ENCODE results near the gene ENPP6.
"Not testable (repeated sequence)": the region's sequence is repeated elsewhere in the genome, so short reads cannot be mapped to it uniquely, and the experiment has no call there.

The ENPP6 gene

DNA sequence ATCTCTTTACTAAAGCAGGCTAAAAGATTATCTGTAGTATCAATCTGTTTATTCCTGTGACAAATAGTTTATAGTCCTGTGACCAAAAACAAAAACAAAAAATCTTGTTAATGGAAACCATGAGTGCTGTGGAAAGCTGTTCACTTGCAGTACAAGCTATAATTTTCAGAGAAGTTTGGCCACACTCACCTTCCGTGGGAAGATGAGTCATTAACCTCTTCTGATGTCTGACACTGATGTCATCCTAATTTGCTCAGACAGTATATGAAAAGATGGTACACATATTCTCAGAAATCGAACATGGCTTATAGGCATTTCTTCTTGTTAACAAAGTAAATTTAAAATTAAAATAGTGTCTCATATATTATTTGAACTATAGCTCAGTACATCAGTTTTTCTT is 19.9 kb upstream of the ENPP6 start:
- DNase-seq (ENCODE audit: low read depth in 2 of 2, low spot score in 1 of 2), result no peak

DNA sequence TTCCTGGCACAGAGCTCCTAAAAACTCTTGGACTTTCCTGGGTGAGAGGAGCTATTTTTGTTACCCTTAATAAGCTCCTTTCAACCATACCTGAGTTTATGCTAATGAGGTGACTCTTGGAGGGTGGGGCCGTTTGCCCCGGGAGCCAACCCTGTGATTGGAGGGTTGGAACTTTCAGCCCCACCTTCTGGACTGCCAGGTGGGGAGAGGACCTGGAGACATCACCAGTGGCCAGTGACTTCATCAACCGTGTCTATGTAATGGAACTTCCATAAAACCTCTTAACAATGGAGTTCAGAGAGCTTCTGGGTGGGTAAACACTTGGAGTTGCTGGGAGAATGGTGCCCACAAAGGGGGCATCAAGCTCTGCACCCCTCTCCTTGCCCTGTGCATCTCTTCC is 17.9 kb upstream of the ENPP6 start:
- DNase-seq (ENCODE audit: low read depth in 2 of 2, low spot score in 1 of 2), result no peak

DNA sequence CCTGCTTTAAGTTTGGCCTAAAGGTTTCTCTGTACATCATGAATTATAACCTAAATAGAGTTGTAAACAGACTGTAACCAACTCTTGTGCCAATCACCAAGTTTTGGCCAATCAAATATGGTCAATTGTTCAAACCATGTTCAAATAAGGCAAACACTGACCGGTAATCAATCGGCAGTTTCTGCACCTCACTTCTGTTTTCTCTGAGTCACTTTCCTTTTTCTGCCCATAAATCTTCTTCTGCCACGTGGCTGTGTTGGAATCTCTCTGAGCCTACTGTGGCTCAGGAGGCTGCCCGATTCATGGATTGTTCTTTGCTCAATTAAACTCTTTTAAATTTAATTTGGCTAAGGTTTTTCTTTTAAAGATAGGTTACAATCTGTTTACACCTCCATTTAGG is 16.5 kb upstream of the ENPP6 start:
- no peak for DNase-seq (ENCODE audit: low read depth in 2 of 2, low spot score in 1 of 2)

DNA sequence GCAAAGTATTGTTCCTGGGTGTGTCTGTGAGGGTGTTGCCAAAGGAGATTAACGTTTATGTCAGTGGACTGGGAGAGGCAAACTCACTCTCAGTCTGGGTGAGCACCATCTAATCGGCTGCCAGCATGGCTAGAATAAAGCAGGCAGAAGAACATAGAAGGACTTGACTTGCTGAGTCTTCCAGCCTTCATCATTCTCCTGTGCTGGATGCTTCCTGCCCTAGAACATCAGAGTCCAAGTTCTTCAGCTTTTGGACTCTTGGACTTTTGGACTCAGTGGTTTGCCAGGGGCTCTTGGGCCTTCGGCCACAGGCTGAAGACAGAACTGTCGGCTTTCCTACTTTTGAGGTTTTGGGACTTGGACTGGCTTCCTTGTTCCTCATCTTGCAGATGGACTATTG is 15.3 kb upstream of the ENPP6 start:
- DNase-seq (ENCODE audit: low read depth in 2 of 2, low spot score in 1 of 2), result no peak

DNA sequence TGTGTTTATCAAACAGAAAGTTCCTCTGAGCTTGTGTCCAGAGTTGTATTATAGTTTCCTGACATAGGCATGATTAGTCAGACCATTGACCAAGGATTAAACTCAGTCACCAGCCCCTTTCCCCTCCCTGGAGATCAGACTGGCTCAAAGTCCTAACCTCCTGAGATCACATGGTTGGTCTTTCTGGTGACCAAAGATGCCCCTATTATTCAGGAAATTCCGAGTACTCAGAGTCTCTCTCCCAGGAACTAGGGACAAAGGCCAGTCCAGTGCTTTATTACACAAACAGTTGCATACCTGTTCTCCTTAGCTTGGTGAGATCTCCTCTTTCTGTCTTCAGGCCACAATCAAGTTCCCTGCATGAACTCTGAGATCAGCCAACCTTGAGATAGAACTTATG is 14.5 kb upstream of the ENPP6 start:
- DNase-seq (ENCODE audit: low read depth in 2 of 2, low spot score in 1 of 2), result no peak

DNA sequence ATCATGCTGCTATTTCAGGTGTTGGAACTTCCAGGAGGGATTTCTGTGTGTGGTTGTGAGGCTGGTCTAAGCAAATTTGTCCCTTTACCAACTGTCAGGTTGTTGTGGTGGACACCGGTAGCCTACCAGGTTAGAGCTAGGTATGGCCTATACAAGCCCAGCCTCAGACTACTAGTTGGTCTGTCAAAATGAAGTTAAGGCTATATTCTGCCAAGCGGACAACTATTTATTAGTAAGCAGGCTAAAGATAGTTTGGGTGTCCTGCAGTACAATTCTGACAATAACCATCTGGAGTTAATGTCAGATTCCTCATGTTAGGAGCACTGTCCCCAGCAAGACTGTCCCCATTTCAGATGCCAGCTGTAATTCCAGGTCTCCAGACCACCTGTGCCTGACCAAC is 13.9 kb upstream of the ENPP6 start:
- no peak for DNase-seq (ENCODE audit: low read depth in 2 of 2, low spot score in 1 of 2)

DNA sequence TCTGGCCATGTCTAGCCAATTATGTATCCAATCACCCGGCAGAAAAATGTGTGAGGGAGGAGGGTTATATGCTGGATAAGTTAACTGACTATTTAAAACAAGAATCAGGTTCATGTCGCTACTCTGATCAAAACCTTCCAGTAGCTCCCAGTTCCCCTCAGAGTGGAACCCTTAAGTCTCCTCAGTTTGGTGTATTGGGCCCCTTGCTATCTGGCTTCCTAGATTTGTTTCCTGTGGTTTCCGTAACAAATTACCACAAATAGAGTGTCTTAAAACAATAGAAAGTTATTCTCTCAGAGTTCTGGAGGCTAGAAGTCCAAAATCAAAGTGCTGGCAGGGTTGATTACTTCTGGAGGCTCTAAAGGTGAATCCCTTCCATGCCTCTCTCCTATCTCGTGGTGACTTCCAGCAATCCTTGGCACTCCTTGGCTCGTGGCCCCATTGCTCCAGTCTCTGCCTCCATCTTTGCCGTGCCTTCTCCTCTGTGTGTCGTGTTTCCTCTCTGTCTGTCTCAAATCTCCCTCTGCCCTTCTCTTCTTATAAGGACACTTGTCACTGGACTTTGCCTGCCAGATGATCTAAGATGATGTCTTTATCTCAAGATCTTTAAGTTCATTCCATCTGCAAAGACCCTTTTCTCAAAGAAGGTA is 10.5 kb upstream of the ENPP6 start:
- no peak for DNase-seq (ENCODE audit: low read depth in 2 of 2, low spot score in 1 of 2)

DNA sequence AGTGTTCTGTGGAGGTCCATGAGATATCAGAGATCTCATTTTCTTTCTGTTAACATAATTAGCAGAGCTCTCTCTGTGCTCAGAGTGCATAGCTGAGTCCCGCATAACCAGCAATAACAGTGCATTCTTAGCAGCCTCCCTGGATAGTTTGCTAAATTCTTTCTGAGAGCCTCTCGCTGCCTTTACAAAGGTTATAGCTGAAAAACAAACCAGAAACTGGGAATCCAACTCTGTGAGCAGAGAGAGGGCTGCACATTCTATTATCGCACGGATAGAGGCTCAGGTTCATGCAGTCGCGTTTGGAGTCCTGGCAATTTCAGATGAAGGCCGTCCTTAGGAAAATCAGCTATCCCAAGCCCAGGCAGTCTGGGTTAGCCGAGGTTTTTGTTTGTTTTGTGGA is 1.2 kb downstream of the ENPP6 start:
- DNase-seq (ENCODE audit: low read depth in 2 of 2, low spot score in 1 of 2), result no peak

DNA sequence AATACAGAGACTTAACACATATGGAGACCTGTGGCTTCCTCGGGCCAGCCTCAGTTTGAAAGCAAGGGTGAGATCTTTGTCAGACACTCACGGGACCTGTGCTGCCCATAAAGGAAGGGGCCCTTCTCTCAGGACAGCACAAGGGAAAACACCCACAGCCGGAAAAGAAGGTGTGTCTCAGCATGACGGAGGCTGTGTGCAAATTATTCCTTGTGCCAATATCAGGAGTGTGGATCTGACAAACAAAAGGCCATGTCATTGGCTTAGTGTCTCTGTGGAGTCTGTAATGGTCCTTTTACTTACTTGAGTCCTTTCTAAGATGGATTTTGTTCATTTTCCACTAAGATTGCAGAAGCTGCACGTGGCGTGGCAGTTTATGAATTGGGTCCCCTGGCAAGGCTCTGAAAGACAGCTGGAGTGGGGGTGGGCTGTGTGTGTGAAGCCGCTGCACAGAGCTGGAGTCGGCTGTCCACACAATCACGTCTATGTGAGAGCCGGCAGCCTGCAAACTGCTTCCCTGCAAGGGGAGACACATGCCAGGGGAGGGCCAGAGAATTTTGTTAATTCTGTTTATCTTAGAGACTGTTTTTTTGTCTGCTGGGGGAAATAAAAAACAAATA is 1.9 kb downstream of the ENPP6 start:
- no peak for DNase-seq (ENCODE audit: low read depth in 2 of 2, low spot score in 1 of 2)

DNA sequence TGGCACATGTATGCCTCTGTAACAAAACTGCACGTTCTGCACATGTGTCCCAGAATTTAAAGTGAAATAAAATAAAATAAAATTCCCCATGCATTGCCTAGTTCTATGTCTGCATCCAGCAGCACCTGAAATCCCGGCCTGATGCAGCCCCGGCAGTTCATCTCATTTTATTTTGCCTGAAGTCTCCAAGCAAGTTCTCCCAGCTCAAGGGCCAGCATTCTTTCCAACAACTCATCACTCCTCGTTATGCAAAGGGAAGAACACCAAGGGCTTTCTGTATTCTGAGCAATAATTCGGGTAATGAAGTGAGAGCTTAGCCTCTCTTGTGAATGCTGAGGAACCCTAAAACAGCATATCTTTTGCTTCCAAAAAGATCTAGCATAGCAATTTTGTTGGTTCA is 2.7 kb downstream of the ENPP6 start:
- DNase-seq (ENCODE audit: low read depth in 2 of 2, low spot score in 1 of 2), result no peak

DNA sequence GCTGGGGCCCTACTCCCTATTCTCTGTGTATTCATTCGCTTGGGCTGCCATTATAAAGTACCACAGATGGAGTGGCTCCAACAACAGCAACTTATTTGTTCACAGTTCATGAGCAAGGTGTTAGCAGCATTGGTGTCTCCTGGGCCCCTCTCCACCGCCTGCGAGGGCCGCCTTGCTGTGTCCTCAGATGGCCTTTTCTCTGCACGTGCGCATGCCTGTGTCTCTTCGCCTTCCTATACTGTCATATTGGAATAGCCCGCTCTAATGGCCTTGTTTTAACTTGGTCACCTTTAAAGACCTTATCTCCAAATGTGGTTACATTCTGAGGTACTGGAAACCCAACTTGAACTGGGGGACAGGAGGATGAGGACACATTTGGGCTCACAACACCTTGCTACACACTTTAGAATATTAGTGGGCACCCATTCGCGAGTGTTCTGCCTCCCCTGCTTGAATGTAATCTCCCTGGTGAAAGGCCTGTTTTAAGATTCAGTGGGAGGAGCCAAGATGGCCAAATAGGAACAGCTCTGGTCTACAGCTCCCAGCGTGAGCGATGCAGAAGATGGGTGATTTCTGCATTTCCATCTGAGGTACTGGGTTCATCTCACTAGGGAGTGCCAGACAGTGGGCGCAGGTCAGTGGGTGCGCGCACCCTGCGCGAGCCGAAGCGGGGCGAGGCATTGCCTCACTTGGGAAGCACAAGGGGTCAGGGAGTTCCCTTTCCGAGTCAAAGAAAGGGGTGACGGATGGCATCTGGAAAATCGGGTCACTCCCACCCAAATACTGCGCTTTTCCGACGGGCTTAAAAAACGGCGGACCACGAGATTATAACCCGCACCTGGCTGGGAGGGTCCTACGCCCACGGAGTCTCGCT is 9.7 kb downstream of the ENPP6 start:
- not testable (repeated sequence) for DNase-seq (ENCODE audit: low read depth in 2 of 2, low spot score in 1 of 2)

DNA sequence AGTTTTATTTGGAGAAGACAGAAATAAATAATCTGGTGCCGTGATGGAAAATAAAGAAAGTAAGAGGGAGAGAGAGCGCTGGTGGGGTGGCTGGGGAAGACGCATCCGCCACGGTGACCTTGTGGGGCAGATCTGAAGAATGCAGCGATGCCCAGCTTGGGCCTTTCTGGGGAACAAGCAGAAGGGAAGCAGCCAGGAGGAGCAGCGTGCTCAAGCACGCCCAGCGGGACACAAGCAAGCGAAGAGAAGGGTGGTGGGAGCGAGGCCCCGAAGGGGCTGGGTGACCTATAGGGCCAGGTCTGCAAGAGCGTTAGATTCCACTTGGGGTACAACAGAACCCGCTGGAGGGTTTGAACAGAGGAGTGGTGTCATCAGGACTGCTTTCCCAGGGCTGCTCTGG is 12.4 kb downstream of the ENPP6 start:
- DNase-seq (ENCODE audit: low read depth in 2 of 2, low spot score in 1 of 2), result no peak

DNA sequence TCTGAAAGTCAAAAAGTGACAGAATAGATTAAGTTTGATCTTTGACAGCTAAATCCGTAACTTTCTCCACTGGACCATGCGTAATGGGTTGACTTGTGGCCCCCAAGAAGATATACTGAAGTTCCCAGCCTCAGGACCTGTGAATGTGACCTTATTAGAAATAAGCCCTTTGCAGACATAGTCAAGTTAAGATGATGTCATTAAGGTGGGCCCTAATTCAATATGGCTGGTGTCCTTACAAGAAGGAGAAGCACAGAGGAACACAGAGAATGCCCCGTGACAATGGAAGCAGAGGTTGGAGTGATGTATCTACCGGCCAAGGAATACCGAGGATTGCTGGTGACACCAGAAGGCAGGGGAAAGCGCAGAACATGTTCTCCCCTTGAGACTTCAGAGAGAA is 14.4 kb downstream of the ENPP6 start:
- no peak for DNase-seq (ENCODE audit: low read depth in 2 of 2, low spot score in 1 of 2)

DNA sequence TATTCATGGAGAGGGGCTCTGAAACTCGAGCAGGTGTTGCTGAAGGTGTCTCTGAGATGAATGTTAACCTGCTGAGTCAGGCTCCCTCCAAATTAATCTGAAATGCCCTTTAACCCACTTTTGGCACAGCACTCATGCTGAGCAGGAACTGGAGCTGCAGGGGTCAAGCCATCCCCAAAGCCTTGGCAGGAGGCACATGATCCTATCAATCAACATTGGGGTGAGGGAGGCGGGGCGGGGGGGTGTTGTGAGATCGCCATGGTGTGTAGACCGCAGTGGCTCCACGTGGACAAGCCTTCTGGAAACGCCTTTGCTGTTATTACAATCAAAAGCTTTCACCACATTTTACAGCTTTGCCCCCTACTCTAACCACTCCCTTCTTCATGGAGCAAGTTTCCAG is 16.5 kb downstream of the ENPP6 start:
- DNase-seq (ENCODE audit: low read depth in 2 of 2, low spot score in 1 of 2), result no peak

DNA sequence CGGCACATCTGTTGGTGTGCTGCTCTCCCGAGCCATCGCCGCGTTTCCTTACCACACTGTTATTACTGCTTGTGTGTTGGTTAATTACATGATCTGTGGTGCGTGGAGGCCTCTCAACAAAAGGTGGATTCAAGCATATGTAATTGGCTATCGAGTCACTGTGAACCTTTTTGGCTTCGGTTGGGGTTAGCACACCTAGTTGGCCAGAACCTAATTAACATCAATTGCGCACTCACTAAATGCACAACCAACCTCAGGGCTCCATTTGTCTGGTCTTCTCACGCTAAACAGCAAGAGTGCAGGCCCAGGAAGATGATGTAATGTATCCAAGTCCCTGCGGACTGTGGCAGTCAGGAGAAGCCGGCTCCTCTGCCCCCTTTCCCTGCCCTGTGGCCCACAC is 17.4 kb downstream of the ENPP6 start:
- DNase-seq (ENCODE audit: low read depth in 2 of 2, low spot score in 1 of 2), result no peak

DNA sequence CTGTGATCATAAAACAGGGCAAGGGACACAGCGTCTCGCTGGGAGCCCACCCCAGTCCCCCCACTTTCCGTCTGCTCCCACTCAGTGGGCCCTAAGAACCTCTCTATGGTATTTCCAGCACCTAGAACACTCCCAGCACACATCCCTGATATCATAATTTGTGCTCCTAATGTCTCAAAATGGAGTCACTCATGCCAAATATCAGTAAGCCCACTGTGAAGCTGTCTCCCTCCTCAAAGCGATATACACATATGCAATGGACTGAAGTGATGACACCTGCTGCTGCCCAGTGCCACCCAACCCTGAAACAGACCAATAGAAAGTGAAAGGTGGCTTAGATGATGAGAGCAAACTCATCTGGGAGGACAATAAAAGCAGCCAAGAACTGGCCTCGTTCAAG is 17.9 kb downstream of the ENPP6 start:
- no peak for DNase-seq (ENCODE audit: low read depth in 2 of 2, low spot score in 1 of 2)

DNA sequence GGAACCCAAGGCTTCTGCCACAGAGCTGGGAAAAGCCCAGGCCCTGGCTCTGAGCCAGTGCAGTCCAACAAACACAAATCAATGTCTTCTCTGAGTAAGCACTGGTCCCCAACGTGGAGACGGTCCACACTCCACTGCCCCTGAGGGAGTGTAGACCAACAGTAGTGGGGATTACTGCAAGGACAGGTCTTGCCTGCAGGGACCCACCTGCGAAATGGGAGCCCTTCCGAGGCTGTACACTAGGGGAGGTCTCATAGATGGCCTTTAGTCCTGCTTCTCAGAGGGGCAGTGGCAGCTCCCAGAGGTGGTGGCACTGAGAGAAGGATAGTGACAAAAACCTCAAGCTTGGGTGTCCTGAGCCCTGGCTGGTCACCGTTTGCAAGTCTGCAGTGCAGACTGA is 19.5 kb downstream of the ENPP6 start:
- DNase-seq (ENCODE audit: low read depth in 2 of 2, low spot score in 1 of 2), result no peak

DNA sequence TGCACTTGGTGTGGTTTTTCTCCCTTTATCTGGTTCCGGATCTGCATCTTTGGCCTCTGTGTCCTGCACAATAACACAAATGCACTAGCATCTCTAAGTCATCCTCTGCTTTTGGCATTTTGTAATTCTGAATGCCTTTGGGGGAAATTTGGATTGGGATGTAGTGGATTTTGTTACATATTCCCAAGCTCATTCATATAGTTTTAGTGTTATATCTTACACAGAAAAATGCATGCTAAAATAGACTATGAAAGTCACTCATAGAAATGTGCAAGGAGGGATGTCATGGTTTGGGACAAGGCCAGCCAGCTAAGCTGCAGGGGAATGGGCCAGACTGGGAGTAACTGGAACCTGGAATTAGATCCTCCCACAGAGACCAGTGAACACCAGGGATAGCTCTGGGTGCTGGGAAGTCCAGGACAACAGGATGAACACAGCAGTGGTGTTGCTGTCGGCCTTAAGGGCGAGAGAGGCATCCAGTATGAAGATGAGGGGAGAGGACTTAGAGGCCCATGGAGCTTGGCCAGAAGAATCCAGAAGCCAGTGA is 20.1 kb downstream of the ENPP6 start:
- no peak for DNase-seq (ENCODE audit: low read depth in 2 of 2, low spot score in 1 of 2)

DNA sequence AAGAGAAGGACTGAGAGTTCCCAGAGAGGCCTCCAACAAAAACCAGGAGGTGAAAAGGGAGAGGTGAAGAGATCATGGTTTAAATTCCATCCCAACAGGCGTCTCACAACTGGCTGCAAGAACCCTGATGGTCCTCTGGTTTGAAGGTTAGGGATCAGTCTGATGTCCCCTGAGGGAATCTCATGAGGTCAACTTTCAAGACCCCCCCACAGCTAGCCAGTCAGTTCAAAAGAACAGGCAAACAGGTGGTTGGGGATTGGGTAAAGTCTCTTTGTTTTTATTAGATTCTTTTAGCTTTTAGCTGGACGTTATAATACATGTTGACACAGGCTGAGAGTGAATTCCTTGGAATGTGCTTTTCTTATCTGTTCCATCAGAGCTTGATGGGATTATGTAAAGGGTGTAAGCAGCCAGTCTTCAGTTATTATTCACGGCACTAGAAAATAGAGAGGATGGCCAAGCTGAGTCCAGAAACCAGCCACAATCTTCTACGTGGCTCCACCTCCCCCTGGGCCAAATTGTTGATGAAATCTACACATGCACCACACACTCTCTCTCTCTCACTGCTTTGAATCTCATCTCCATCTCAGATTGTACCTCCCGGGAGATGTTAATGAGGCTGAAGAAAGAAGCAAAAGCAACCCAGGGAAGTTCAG is 20.8 kb downstream of the ENPP6 start:
- no peak for DNase-seq (ENCODE audit: low read depth in 2 of 2, low spot score in 1 of 2)

DNA sequence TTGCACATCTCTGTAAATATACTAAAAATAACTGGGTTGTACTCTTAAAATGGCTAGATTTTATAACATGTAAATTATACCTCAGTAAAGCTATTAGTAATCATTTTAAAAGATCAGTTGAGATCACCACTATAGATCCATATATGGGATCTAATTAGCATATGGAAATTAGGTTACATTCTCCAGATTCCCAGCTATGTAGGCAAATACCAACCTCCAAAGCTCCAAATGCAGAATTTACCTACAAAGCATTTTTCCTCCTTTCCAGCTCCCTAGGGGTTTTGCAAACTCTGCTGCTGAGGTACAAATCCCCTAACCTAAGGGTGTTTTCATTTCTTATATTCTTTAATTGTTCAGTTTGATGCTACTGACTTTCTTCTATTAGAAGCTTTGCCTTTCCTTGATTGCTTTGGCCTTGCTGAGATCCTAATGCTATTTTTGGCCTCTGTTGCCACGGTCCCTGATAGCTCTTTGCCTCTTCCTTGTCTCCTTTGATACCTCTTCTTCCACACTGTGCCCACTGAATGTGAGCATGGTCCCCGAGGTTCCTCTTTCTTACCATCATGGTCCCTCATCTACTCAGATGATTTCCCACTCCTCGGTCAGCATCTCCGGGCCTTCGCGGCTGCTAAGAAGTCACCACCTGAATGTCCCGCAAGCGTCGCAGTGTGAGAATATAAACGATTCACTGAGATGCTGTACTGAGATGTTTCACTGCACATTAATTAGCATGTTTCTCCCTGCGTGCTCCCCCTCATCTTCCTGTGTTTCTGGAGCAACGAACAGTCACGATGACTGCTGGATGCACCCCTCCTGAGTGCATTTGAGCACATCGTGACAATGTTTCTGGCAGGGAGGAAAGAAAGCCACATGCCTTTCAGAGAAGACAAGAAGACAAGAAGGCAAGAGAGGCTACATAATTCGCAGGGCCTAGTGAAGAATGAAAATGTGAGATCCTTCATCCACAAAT is 23.8 kb downstream of the ENPP6 start:
- no peak for DNase-seq (ENCODE audit: low read depth in 2 of 2, low spot score in 1 of 2)

All from stimulated activated CD8-positive, alpha-beta memory T cell treated with anti-CD3 and anti-CD28 coated beads, Interleukin-4, amount 100 ng/mL, for 1 hour (primary cell).